ENCODE data around the gene NEDD4L.

NEDD4L gene

GRCh38 chr18:58196881-58197872 is 153.2 kb downstream of the NEDD4L start:
- no peak for TF ChIP-seq CTCF (IDR thresholded peaks at IDR 0.05; ENCODE audit: low read depth, low read length, missing control alignments)
- no peak for DNase-seq (ENCODE audit: low read depth)
- no peak overlapping the region for H3K4me3 ChIP-seq (ENCODE audit: low read depth, low read length)

- no peak overlapping the region for H3K4me3 ChIP-seq (ENCODE audit: low read depth, low read length)
- DNase-seq (ENCODE audit: low read depth), result no peak
- no peak for TF ChIP-seq CTCF (IDR thresholded peaks at IDR 0.05; ENCODE audit: low read depth, low read length, missing control alignments)
Observed at GRCh38 chr18:58201268-58201667, 157.2 kb downstream of the NEDD4L start.

GRCh38 chr18:58201733-58202730 is 158.0 kb downstream of the NEDD4L start:
- DNase-seq (ENCODE audit: low read depth), result no peak

GRCh38 chr18:58204776-58205442 is 160.9 kb downstream of the NEDD4L start:
- no peak for DNase-seq (ENCODE audit: low read depth)
- no peak overlapping the region for H3K4me3 ChIP-seq (ENCODE audit: low read depth, low read length)
- no peak for TF ChIP-seq CTCF (IDR thresholded peaks at IDR 0.05; ENCODE audit: low read depth, low read length, missing control alignments)

More at GRCh38 chr18:58201733-58202730, 158.0 kb downstream of the NEDD4L start:
- no peak for TF ChIP-seq CTCF (IDR thresholded peaks at IDR 0.05; ENCODE audit: low read depth, low read length, missing control alignments)
- H3K4me3 ChIP-seq (ENCODE audit: low read depth, low read length), result no peak overlapping the region

GRCh38 chr18:58205443-58206160 is 161.6 kb downstream of the NEDD4L start:
- TF ChIP-seq CTCF (IDR thresholded peaks at IDR 0.05; ENCODE audit: low read depth, low read length, missing control alignments), result no peak
- H3K4me3 ChIP-seq (ENCODE audit: low read depth, low read length), result no peak overlapping the region
- no peak for DNase-seq (ENCODE audit: low read depth)
